Liver (tissue), 9 donors: ENCODE measurements around the gene FAM163A. TPM values are rescaled to one million over a fixed set of nuclear protein-coding genes. Genes with fewer than 3 reads are reported as not detected.

ENCODE experiments used
- DNase-seq: peaks from one replicate; pipeline ENCODE4 v3.0.0-alpha.2; 2017; ENCODE audit warnings: low spot score
- H3K27ac ChIP-seq, 2 donors: one replicate each; pipeline ENCODE4 v1.7.0; 2013; ENCODE audit warnings: inconsistent platforms in 2 of 2, low read length in 2 of 2, control low read depth in 1 of 2, low read depth in 1 of 2, mild to moderate bottlenecking in 1 of 2
- H3K27me3 ChIP-seq, 4 donors: one replicate each; pipeline versions ENCODE4 v1.6.1 to v1.7.0; 2013; ENCODE audit warnings: low read length in 3 of 4, inconsistent platforms in 1 of 4, mild to moderate bottlenecking in 1 of 4, moderate library complexity in 1 of 4; ENCODE audit not compliant: control insufficient read depth in 4 of 4, insufficient read depth in 4 of 4
- H3K36me3 ChIP-seq, 4 donors: one replicate each; pipeline versions ENCODE4 v1.6.1 to v1.7.0; 2013; ENCODE audit warnings: low read length in 3 of 4, mild to moderate bottlenecking in 3 of 4, low read depth in 1 of 4, moderate library complexity in 1 of 4; ENCODE audit not compliant: control insufficient read depth in 4 of 4, insufficient read depth in 3 of 4
- H3K4me1 ChIP-seq, 4 donors: one replicate each; pipeline versions ENCODE4 v1.6.1 to v1.7.0; 2013; ENCODE audit warnings: low read length in 3 of 4, mild to moderate bottlenecking in 3 of 4, moderate library complexity in 1 of 4; ENCODE audit not compliant: control insufficient read depth in 4 of 4, insufficient read depth in 4 of 4
- H3K4me3 ChIP-seq, 3 donors: one replicate each; pipeline versions ENCODE4 v1.6.1 to v1.7.0; 2013; ENCODE audit warnings: low read length in 3 of 3, control low read depth in 1 of 3, low read depth in 1 of 3, mild to moderate bottlenecking in 1 of 3
- H3K9ac ChIP-seq, 2 donors: one replicate each; pipeline ENCODE4 v1.7.0; 2013; ENCODE audit warnings: low read length in 2 of 2, mild to moderate bottlenecking in 2 of 2, moderate library complexity in 2 of 2, control low read depth in 1 of 2, low read depth in 1 of 2
- H3K9me3 ChIP-seq, 4 donors: one replicate each; pipeline versions ENCODE4 v1.6.1 to v1.7.0; 2013; ENCODE audit warnings: low read length in 3 of 4; ENCODE audit not compliant: control insufficient read depth in 4 of 4
- ATF3 ChIP-seq: IDR thresholded peaks from 2 replicates; pipeline ENCODE4 v1.6.1; 2016; ENCODE audit warnings: antibody characterized with exemption
- CTCF ChIP-seq: fragments of 150-350 bp; IDR thresholded peaks from 2 replicates; pipeline ENCODE4 v1.5.1; 2017; ENCODE audit warnings: improper control_type of control experiment, low read depth, low read length; ENCODE audit not compliant: missing input control
- EGR1 ChIP-seq, 2 donors: IDR thresholded peaks; 2 replicates each; pipeline ENCODE4 v1.6.1; 2016 to 2018; ENCODE audit warnings: antibody characterized with exemption in 2 of 2, low read depth in 2 of 2
- FOXA1 ChIP-seq: IDR thresholded peaks from 2 replicates; pipeline ENCODE4 v1.6.1; 2016; ENCODE audit warnings: antibody characterized with exemption
- GABPA ChIP-seq, 2 donors: IDR thresholded peaks in 1 of 2; conservative IDR thresholded peaks in 1 of 2; 2 replicates each; pipeline ENCODE4 v1.6.1; 2016; ENCODE audit warnings: antibody characterized with exemption in 2 of 2, mild to moderate bottlenecking in 1 of 2, moderate library complexity in 1 of 2
- HNF4A ChIP-seq, 2 donors: conservative IDR thresholded peaks; 2 replicates each; pipeline ENCODE4 v1.6.1; 2016; ENCODE audit warnings: antibody characterized with exemption in 2 of 2, mild to moderate bottlenecking in 2 of 2
- HNF4G ChIP-seq: IDR thresholded peaks from 2 replicates; pipeline ENCODE4 v1.6.1; 2016; ENCODE audit warnings: antibody characterized with exemption
- JUND ChIP-seq, 2 donors: IDR thresholded peaks; 2 replicates each; pipeline ENCODE4 v1.6.1; 2016; ENCODE audit warnings: antibody characterized with exemption in 2 of 2
- RAD21 ChIP-seq, 2 donors: IDR thresholded peaks; 2 replicates each; pipeline ENCODE4 v1.6.1; 2016; ENCODE audit warnings: antibody characterized with exemption in 2 of 2, mild to moderate bottlenecking in 2 of 2
- REST ChIP-seq: IDR thresholded peaks from 2 replicates; pipeline ENCODE4 v1.6.1; 2016; ENCODE audit warnings: antibody characterized with exemption, mild to moderate bottlenecking
- RXRA ChIP-seq, 2 donors: IDR thresholded peaks; 2 replicates each; pipeline ENCODE4 v1.6.1; 2017 to 2018; ENCODE audit warnings: antibody characterized with exemption in 2 of 2, mild to moderate bottlenecking in 1 of 2
- SP1 ChIP-seq: IDR thresholded peaks from 2 replicates; pipeline ENCODE4 v1.6.1; 2018; ENCODE audit warnings: antibody characterized with exemption, mild to moderate bottlenecking
- TAF1 ChIP-seq: conservative IDR thresholded peaks from 2 replicates; pipeline ENCODE4 v1.6.1; 2016; ENCODE audit warnings: antibody characterized with exemption, mild to moderate bottlenecking
- ZBTB33 ChIP-seq: IDR thresholded peaks from 2 replicates; pipeline ENCODE4 v1.6.1; 2016; ENCODE audit warnings: antibody characterized with exemption
- WGBS: extraction: QIAGEN DNeasy Blood & Tissue Kit; methylation state at CpG from one replicate; pipeline ENCODE4 v1.1.7; 2013; 5-methylcytosine and 5-hydroxymethylcytosine counted together
- polyA plus RNA-seq, 2 donors: library from polyadenylated mRNA; stranded (reverse) in 1 of 2; unstranded in 1 of 2; fragments of 200-250 nt in 1 of 2; fragments of >200 nt in 1 of 2; fragmentation: Nextera tagmentation in 1 of 2; extraction: Ambion mirVana in 1 of 2; gene quantifications; one replicate each; pipeline versions ENCODE4 v1.2.1 to v1.2.3, GENCODE V29; 2013 to 2015
- total RNA-seq, 2 donors: library from RNA; depleted of rRNA; stranded (reverse); fragments of >200 nt; gene quantifications; one replicate each; pipeline ENCODE4 v1.2.3, GENCODE V29; 2014
- donor health status: healthy.
- donor health status: healthy.
- donor health status: healthy.
- donor health status: healthy.
- donor health status: healthy.

Gene FAM163A
- total and polyA plus RNA-seq, 4 donors = 0.07 TPM; not detected in 3

- H3K36me3 ChIP-seq = no peaks in the 10 kb centered on the region
- WGBS = 79% methylated on average over 13 of the region's 13 CpGs
- H3K4me3 ChIP-seq = no peak overlapping the region
- no peaks in the 10 kb centered on the region for H3K27me3 ChIP-seq
- H3K4me1 ChIP-seq = no peaks in the 10 kb centered on the region
- no peak overlapping the region for H3K27ac ChIP-seq
- no peak for DNase-seq
- TF ChIP-seq HNF4A (conservative IDR thresholded peaks at IDR 0.05) (no peak), FOXA1 (no peak), JUND (IDR thresholded peaks at IDR 0.05) (no peak), EGR1 (IDR thresholded peaks at IDR 0.05; ENCODE audit: low read depth in 2 of 2) (no peak), REST (no peak), ZBTB33 (no peak), SP1 (no peak), GABPA (IDR thresholded peaks at IDR 0.05 in 1 of 2, conservative IDR thresholded peaks at IDR 0.05 in 1 of 2) (no peak), ATF3 (no peak), RXRA (IDR thresholded peaks at IDR 0.05) (no peak)
- no peaks in the 10 kb centered on the region for H3K9me3 ChIP-seq
- no peak overlapping the region for H3K9ac ChIP-seq
These were observed 82.8 kb downstream of the FAM163A start for GRCh38 chr1:179825798-179826460.

- H3K36me3 ChIP-seq = no peaks in the 10 kb centered on the region
- H3K9ac ChIP-seq = no peak overlapping the region
- H3K27ac ChIP-seq = no peak overlapping the region
- no peaks in the 10 kb centered on the region for H3K27me3 ChIP-seq
- H3K4me1 ChIP-seq = no peaks in the 10 kb centered on the region
- H3K9me3 ChIP-seq = no peaks in the 10 kb centered on the region
- 78% methylated on average over 7 of the region's 7 CpGs for WGBS
- DNase-seq = no peak
- H3K4me3 ChIP-seq = no peak overlapping the region
- TF ChIP-seq ATF3 = no peak
- no peak for TF ChIP-seq TAF1
- no peak for TF ChIP-seq FOXA1
- TF ChIP-seq RAD21 (IDR thresholded peaks at IDR 0.05) = no peak
- TF ChIP-seq HNF4A (conservative IDR thresholded peaks at IDR 0.05) = no peak
- no peak for TF ChIP-seq HNF4G
- no peak for TF ChIP-seq CTCF
- TF ChIP-seq EGR1 (IDR thresholded peaks at IDR 0.05; ENCODE audit: low read depth in 2 of 2) = no peak
- TF ChIP-seq GABPA (IDR thresholded peaks at IDR 0.05 in 1 of 2, conservative IDR thresholded peaks at IDR 0.05 in 1 of 2) = no peak
These were observed 83.7 kb downstream of the FAM163A start for GRCh38 chr1:179826626-179827280.
